GM19193 (cell line): ENCODE measurements around the gene SALL1.

ENCODE experiments used
- POLR2A ChIP-seq: IDR thresholded peaks from 4 replicates; pipeline ENCODE4 v1.6.1; 2011; ENCODE audit not compliant: insufficient read depth, insufficient read length; ENCODE audit errors: extremely low read depth

Gene SALL1

GRCh38 chr16:51150888-51151320 lies at the start of gene SALL1:
TSS of gene SALL1 (minus strand) at chr16:51151270. CDS start at chr16:51151241, 29 bp downstream.
- no peak for TF ChIP-seq POLR2A

GRCh38 chr16:51200793-51201192 lies 49.7 kb upstream of the SALL1 start:
- no peak for TF ChIP-seq POLR2A

GRCh38 chr16:51197953-51198748 lies 47.1 kb upstream of the SALL1 start:
- TF ChIP-seq POLR2A: no peak

- no peak for TF ChIP-seq POLR2A
These were observed 42.8 kb upstream of the SALL1 start for GRCh38 chr16:51193879-51194278.

GRCh38 chr16:51184702-51185433 lies 33.8 kb upstream of the SALL1 start:
- TF ChIP-seq POLR2A: no peak

GRCh38 chr16:51181503-51181811 lies 30.4 kb upstream of the SALL1 start:
- no peak for TF ChIP-seq POLR2A

- no peak for TF ChIP-seq POLR2A
These were observed 29.8 kb upstream of the SALL1 start for GRCh38 chr16:51180719-51181502.

DNA sequence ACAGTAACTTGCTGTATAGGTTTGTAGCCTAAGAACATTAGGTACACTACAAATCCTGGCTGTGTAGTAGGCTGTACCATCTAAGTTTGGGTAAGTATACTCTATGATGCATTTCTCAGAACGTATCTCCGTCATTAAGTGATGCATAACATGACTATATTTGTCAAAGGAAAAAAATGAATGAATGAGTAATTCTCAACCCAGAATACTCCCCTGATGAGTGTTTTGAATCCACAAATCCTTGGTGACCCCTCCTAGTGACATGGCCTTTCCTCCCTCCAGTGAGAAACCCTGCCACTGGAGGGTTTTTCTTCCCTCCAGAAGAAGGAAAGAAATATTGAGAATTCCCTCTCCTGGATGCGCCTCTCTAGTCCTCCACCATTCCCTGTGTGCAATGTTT lies 24.0 kb upstream of the SALL1 start:
- no peak for TF ChIP-seq POLR2A

DNA sequence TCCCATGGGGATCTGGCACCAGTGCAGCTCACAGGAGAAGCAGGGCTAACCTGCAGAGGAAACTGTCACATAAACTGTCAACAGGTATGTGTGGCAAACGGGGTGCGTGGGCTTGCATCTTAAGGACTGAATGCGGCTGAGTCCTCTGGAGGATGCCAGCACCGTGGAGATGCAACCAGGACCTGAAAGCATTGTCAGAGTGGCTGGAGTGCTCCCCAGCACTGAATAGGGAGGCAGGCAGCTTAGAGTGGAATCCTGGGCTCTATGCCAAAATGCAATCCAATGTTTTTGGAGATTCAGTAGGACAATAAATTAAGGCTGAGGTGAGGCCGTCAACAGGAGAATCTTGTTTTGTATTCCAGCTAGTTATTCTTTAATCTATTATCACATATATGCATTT lies 21.3 kb upstream of the SALL1 start:
- no peak for TF ChIP-seq POLR2A

GRCh38 chr16:51168755-51169154 lies 17.7 kb upstream of the SALL1 start:
- TF ChIP-seq POLR2A: no peak

DNA sequence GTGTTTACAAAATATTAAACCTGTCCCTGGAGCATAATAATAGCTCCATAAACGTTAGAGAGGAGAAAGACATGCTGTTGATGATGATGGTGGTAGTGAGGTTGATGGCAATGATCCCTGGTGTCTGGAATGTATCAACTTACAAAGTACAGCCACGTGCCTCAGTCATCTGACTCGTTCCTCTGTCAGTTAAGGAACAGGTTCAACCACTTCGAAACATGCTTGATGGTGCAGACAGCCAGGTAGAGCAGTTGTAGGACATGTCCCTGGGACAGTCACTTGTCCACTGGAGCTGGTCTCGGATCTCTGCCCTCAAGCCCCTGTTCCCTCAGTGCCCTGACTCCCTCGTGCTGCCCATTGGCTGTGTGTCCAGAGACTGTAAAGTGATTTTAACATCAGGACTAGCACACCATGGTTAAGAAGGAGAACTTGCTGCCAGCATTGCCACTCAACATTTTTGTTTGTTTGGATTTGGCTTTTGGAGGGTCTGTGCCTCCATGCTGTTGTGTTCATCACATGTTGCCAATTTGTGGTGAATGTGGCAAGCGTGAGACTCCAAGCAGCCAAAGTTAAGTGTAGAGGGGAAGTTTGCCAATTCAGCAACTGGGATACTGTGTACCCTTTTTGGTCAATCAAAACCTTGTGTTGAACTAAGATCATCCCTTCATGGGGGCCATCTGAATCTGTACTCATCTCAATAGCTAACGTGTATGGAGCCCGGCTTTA lies 16.3 kb upstream of the SALL1 start:
- no peak for TF ChIP-seq POLR2A

- TF ChIP-seq POLR2A: no peak
These were observed 15.5 kb upstream of the SALL1 start for GRCh38 chr16:51166541-51166940.

- no peak for TF ChIP-seq POLR2A
These were observed 15.0 kb upstream of the SALL1 start for GRCh38 chr16:51166091-51166490.

GRCh38 chr16:51165043-51165442 lies 14.0 kb upstream of the SALL1 start:
- TF ChIP-seq POLR2A: no peak

- no peak for TF ChIP-seq POLR2A
These were observed 13.5 kb upstream of the SALL1 start for GRCh38 chr16:51164574-51164973.

DNA sequence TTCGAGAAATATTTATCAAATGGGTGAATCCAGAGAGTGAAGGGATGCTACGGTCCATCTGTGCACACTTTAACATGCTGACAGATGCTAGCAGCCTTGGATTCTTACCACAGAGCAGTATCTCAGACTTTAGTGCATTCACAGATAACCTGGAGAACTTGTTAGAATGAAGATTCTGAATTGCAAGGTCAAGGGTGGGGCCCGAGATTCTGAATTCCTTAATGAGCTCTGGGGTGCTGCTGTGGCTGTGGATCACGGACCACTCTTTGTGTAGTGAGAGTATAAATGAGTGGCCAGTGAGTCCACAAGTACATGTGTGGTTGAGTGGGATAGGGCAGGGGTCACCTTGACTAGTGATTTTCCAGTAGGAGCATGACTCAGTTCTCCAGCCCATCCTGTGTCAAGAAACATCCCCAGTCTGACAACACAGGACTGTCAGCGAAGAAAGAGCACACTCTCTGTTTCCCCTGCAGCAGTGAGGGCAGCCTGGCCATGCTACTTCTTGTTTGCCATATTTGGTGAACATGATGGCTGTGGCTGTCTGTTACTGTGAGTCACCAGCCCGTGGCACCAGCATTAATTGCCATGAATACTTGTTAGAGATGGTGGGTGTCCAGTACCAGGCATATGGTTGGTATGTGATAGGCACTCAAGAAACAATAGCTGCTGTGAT lies 13.0 kb upstream of the SALL1 start:
- no peak for TF ChIP-seq POLR2A
